ENCODE results near the gene NAALADL2. TPM values are rescaled to one million over a fixed set of nuclear protein-coding genes. Genes with fewer than 3 reads are reported as not detected.

NAALADL2 gene
- total and polyA plus RNA-seq, 2 of the 13 experiments (the other 11 are each of a cell fraction or from before 2014, with no cell fraction given): 0.08 TPM; not detected in 1

DNA sequence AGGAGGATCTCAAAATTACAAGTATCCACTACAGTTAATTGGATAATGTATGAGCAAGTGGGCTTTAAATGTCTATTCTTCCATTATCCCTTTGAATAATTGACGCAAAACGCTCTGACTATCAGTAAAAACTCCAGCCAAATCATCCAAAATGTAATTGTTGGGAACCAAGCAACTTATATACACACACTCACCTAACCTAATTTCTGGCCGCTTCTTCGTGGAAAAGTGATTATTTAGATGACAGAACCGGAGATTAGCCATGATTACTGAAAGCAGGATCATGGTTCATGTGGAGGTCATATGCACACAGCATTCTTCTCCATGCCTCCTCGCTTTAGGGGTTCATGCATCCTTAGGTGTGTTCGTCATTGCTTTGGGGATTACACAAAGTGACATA is 992.4 kb downstream of the NAALADL2 start:
- ChIA-PET POLR2A (no interaction called here), CTCF (ENCODE audit: low intra/inter-chr PET ratio, low total read pairs) (no interaction called here)
- ATAC-seq (no peak), DNase-seq (ENCODE audit: low spot score) (no peak), FAIRE-seq (no peak)
- Histone ChIP-seq H3K36me3 (replicated peaks in 1 of 2; ENCODE audit: control insufficient read depth in 1 of 2, insufficient read depth in 2 of 2, low read length in 2 of 2) (no peaks in the 10 kb centered on the region), H3K27ac (ENCODE audit: extremely low read length, insufficient read depth, low read length) (no peak overlapping the region), H3K4me3 (replicated peaks in 1 of 3; ENCODE audit: insufficient read depth in 1 of 3, low read depth in 2 of 3, low read length in 3 of 3) (no peak overlapping the region), H3K9me3 (ENCODE audit: low read length) (peaks cover 53% of the 10 kb centered on the region), H3K79me2 (ENCODE audit: insufficient read depth, low read length) (no peaks in the 10 kb centered on the region), H2AFZ (ENCODE audit: low read length) (no peak overlapping the region), H3K9ac (ENCODE audit: insufficient read depth, low read depth, low read length) (no peak overlapping the region), H3K4me2 (ENCODE audit: low read depth, low read length) (no peak overlapping the region), H3K27me3 (ENCODE audit: control insufficient read depth in 1 of 2, insufficient read depth in 2 of 2, low read length in 2 of 2) (no peaks in the 10 kb centered on the region), H4K20me1 (ENCODE audit: insufficient read depth, low read length) (no peaks in the 10 kb centered on the region), H3K4me1 (ENCODE audit: insufficient read depth, low read length) (no peaks in the 10 kb centered on the region)
- no TSS peak for BruUV-seq (replicated peaks)
- 3% methylated on average over 5 of the region's 7 CpGs for WGBS (ENCODE audit: low lambda C conversion rate)
- TF ChIP-seq ZMYM2 (CRISPR knock-in tag; IDR thresholded peaks at IDR 0.05) (no peak), CEBPZ (IDR thresholded peaks at IDR 0.05; ENCODE audit: low read length) (no peak)
- TF ChIP-seq, protein P1, sequence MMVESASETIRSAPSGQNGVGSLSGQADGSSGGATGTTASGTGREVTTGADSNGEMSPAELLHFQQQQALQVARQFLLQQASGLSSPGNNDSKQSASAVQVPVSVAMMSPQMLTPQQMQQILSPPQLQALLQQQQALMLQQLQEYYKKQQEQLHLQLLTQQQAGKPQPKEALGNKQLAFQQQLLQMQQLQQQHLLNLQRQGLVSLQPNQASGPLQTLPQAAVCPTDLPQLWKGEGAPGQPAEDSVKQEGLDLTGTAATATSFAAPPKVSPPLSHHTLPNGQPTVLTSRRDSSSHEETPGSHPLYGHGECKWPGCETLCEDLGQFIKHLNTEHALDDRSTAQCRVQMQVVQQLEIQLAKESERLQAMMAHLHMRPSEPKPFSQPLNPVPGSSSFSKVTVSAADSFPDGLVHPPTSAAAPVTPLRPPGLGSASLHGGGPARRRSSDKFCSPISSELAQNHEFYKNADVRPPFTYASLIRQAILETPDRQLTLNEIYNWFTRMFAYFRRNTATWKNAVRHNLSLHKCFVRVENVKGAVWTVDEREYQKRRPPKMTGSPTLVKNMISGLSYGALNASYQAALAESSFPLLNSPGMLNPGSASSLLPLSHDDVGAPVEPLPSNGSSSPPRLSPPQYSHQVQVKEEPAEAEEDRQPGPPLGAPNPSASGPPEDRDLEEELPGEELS (CRISPR knock-in tag; IDR thresholded peaks at IDR 0.05): no peak
- in situ Hi-C loops (cut with HindIII; ENCODE audit: extremely low pct_ligation_motif_present, low pct_unique_long_range_greater_than_20kb): no loop called here
- intact Hi-C loops (cut with micrococcal nuclease; ENCODE audit: unreplicated experiment): no loop called here
